ENCODE data around the gene SLK.

GRCh38 chr10:104005172-104005863 is 38.4 kb downstream of the SLK start:
- TF ChIP-seq CTCF (conservative IDR thresholded peaks at IDR 0.05) (no peak), ZFX (IDR thresholded peaks at IDR 0.05) (no peak)

All from C4-2B (cell line).